Upper lobe of left lung (tissue), 6 donors: ENCODE data around the gene TTC28. TPM values are rescaled to one million over a fixed set of nuclear protein-coding genes. Genes with fewer than 3 reads are reported as not detected.
A peak's percentile ranks its signal among the peaks of the same experiment; 100 is the strongest.

ENCODE experiments used
- ATAC-seq, 2 donors: fragments of 200-7000 bp; cut with Tn5 transposase; one replicate each; pipeline ENCODE4 v1.9.1; 2022; ENCODE audit warnings: mild to moderate bottlenecking in 2 of 2, moderate library complexity in 2 of 2; ENCODE audit not compliant: low FRiP score in 2 of 2
- DNase-seq, 2 donors: peaks; one replicate each; pipeline ENCODE4 v3.0.0-alpha.2; 2019 to 2020
- H3K27ac ChIP-seq, 4 donors: fragments of 200-600 bp; sonication (generic); one replicate each; pipeline ENCODE4 v1.5.1; 2016 to 2019
- H3K27me3 ChIP-seq, 4 donors: fragments of 200-600 bp; sonication (generic); one replicate each; pipeline ENCODE4 v1.5.1; 2017 to 2019
- H3K36me3 ChIP-seq, 4 donors: fragments of 200-600 bp; sonication (generic); one replicate each; pipeline ENCODE4 v1.5.1; 2016 to 2019
- H3K4me1 ChIP-seq, 4 donors: fragments of 200-600 bp; sonication (generic); one replicate each; pipeline ENCODE4 v1.5.1; 2018 to 2019
- H3K4me3 ChIP-seq, 4 donors: fragments of 200-600 bp; sonication (generic); one replicate each; pipeline ENCODE4 v1.5.1; 2017 to 2019; ENCODE audit warnings: mild to moderate bottlenecking in 2 of 4, moderate library complexity in 1 of 4
- H3K9me3 ChIP-seq, 4 donors: fragments of 200-600 bp; sonication (generic); one replicate each; pipeline ENCODE4 v1.5.1; 2018 to 2019
- CTCF ChIP-seq, 6 experiments: fragments of 450-650 bp in 4 of 6; fragments of 200-600 bp in 2 of 6; sonication (generic) in 2 of 6; IDR thresholded peaks; one replicate each; pipeline ENCODE4 v1.5.1; 2016 to 2019; ENCODE audit warnings: antibody characterized with exemption in 6 of 6
- EP300 ChIP-seq, 4 donors: sonication (generic); formaldehyde crosslinking; IDR thresholded peaks; one replicate each; pipeline ENCODE4 v1.5.1; 2017; ENCODE audit warnings: antibody characterized with exemption in 4 of 4, control low read depth in 2 of 4
- POLR2A ChIP-seq, 4 donors: fragments of 450-650 bp; IDR thresholded peaks; one replicate each; pipeline ENCODE4 v1.5.1; 2016 to 2017; ENCODE audit warnings: antibody characterized with exemption in 4 of 4, mild to moderate bottlenecking in 2 of 4
- POLR2AphosphoS5 ChIP-seq, 2 donors: sonication (generic); formaldehyde crosslinking; IDR thresholded peaks; one replicate each; pipeline ENCODE4 v1.5.1; 2017; ENCODE audit warnings: antibody characterized with exemption in 2 of 2
- WGBS, 2 donors: methylation state at CpG; one replicate each; pipeline ENCODE4 v1.1.5; 2017 to 2018; 5-methylcytosine and 5-hydroxymethylcytosine counted together
- total RNA-seq, 6 donors: library from RNA; depleted of rRNA in 4 of 6; stranded (reverse); fragments of >200 nt in 4 of 6; gene quantifications; one replicate each; pipeline versions ENCODE4 v1.1.0 to v1.2.1, GENCODE V29; 2016 to 2021
- donor health status: DM: no; HTN: no; CAD: no; lungs with moderate emphysema.
- donor health status: DM: no; HTN: yes; CAD: no; lungs with severe emphysema.

The TTC28 gene
- total RNA-seq, 6 donors from 2014 or later, result 30.1 to 69.4 (median 41.4) TPM

- no peaks in the 10 kb centered on the region for H3K36me3 ChIP-seq
- TF ChIP-seq CTCF (IDR thresholded peaks at IDR 0.05) (no peak), POLR2AphosphoS5 (IDR thresholded peaks at IDR 0.05) (no peak), EP300 (IDR thresholded peaks at IDR 0.05) (no peak), POLR2A (IDR thresholded peaks at IDR 0.05) (no peak)
- H3K4me1 ChIP-seq, result peaks cover 7 to 15% (median 11%) of the 10 kb centered on the region in 4 donors
- H3K9me3 ChIP-seq, result no peaks in the 10 kb centered on the region
- no peak overlapping the region for H3K27ac ChIP-seq
- no peak overlapping the region for H3K4me3 ChIP-seq
- 76 to 77% methylated on average over 3 of the region's 3 CpGs for WGBS, 2 donors
- DNase-seq (no peak), ATAC-seq (no peak)
- no peaks in the 10 kb centered on the region for H3K27me3 ChIP-seq
Observed at GRCh38 chr22:28077166-28077565, 602.5 kb downstream of the TTC28 start.

- H3K27me3 ChIP-seq, result no peaks in the 10 kb centered on the region
- TF ChIP-seq EP300 (IDR thresholded peaks at IDR 0.05), result peak in 1 of 4 donors; percentile 9
- no peak for TF ChIP-seq POLR2A (IDR thresholded peaks at IDR 0.05)
- peak in 1 of 2 donors; percentile 59 for DNase-seq
- 59 to 76% methylated on average over 6 of the region's 6 CpGs for WGBS, 2 donors
- ATAC-seq, result peak; percentile 52 to 87
- no peaks in the 10 kb centered on the region for H3K9me3 ChIP-seq
- H3K4me3 ChIP-seq, result no peak overlapping the region
- peaks cover 7 to 15% (median 11%) of the 10 kb centered on the region in 4 donors for H3K4me1 ChIP-seq
- no peaks in the 10 kb centered on the region for H3K36me3 ChIP-seq
- H3K27ac ChIP-seq, result peak overlapping the region in 3 of 4 donors; percentile 8 to 33 (median 18)
Observed at GRCh38 chr22:28075358-28075981, 604.2 kb downstream of the TTC28 start.

GRCh38 chr22:28074526-28074925 is 605.1 kb downstream of the TTC28 start:
- no peak for DNase-seq
- TF ChIP-seq POLR2AphosphoS5 (IDR thresholded peaks at IDR 0.05) (no peak), EP300 (IDR thresholded peaks at IDR 0.05) (no peak), POLR2A (IDR thresholded peaks at IDR 0.05) (no peak), CTCF (IDR thresholded peaks at IDR 0.05) (no peak)
- WGBS, 2 donors, result 95% methylated on average over 4 of the region's 4 CpGs
- Histone ChIP-seq H3K9me3 (no peaks in the 10 kb centered on the region), H3K4me1 (peaks cover 7 to 15% (median 11%) of the 10 kb centered on the region in 4 donors), H3K4me3 (no peak overlapping the region), H3K27me3 (no peaks in the 10 kb centered on the region), H3K36me3 (no peaks in the 10 kb centered on the region), H3K27ac (no peak overlapping the region)
- ATAC-seq, result no peak

GRCh38 chr22:28072066-28072465 is 607.6 kb downstream of the TTC28 start:
- Histone ChIP-seq H3K4me3 (no peak overlapping the region), H3K4me1 (peaks cover 7 to 13% (median 11%) of the 10 kb centered on the region in 4 donors), H3K27ac (no peak overlapping the region), H3K27me3 (no peaks in the 10 kb centered on the region), H3K9me3 (no peaks in the 10 kb centered on the region), H3K36me3 (no peaks in the 10 kb centered on the region)
- ATAC-seq (no peak), DNase-seq (no peak)
- WGBS, 2 donors, result 68 to 86% methylated on average over 3 of the region's 3 CpGs
- no peak for TF ChIP-seq POLR2AphosphoS5 (IDR thresholded peaks at IDR 0.05)
- no peak for TF ChIP-seq EP300 (IDR thresholded peaks at IDR 0.05)
- TF ChIP-seq CTCF (IDR thresholded peaks at IDR 0.05), result no peak
- TF ChIP-seq POLR2A (IDR thresholded peaks at IDR 0.05), result no peak

GRCh38 chr22:28068826-28069225 is 610.8 kb downstream of the TTC28 start:
- no peaks in the 10 kb centered on the region for H3K27me3 ChIP-seq
- no peak overlapping the region for H3K27ac ChIP-seq
- DNase-seq (no peak), ATAC-seq (no peak)
- TF ChIP-seq POLR2AphosphoS5 (IDR thresholded peaks at IDR 0.05) (no peak), CTCF (IDR thresholded peaks at IDR 0.05) (no peak), POLR2A (IDR thresholded peaks at IDR 0.05) (no peak), EP300 (IDR thresholded peaks at IDR 0.05) (no peak)
- no peak overlapping the region for H3K4me3 ChIP-seq
- no peaks in the 10 kb centered on the region for H3K9me3 ChIP-seq
- no peaks in the 10 kb centered on the region for H3K36me3 ChIP-seq
- H3K4me1 ChIP-seq, result no peaks in the 10 kb centered on the region
- 81 to 88% methylated on average over 2 of the region's 2 CpGs for WGBS, 2 donors
